NT2/D1 (cell line): ENCODE measurements around the gene GDF9.

Experiments used
- YY1 ChIP-seq: IDR thresholded peaks from 2 replicates; pipeline ENCODE4 v1.6.1; 2011; ENCODE audit not compliant: insufficient read length, insufficient read depth
- ZNF274 ChIP-seq: IDR thresholded peaks from 2 replicates; pipeline ENCODE4 v1.6.1; 2011; ENCODE audit warnings: mild to moderate bottlenecking, low read depth, low read length

GRCh38 chr5:132895719-132896305 lies 29.5 kb upstream of the GDF9 start:
- TF ChIP-seq ZNF274, result no peak
- TF ChIP-seq YY1, result no peak
